Measurements from ENCODE around the gene RHPN2.
A peak's percentile ranks its signal among the peaks of the same experiment; 100 is the strongest.

RHPN2 gene

GRCh38 chr19:33064792-33065550 lies at the start of gene RHPN2:
RHPN2 (minus strand) TSS chr19:33064888; CDS start chr19:33064852, 36 bp downstream.
- ATAC-seq (peak; percentile 92), DNase-seq (peak; percentile 75)

- ATAC-seq (no peak), DNase-seq (no peak)
Observed at GRCh38 chr19:33114312-33114711, 49.6 kb upstream of the RHPN2 start.

GRCh38 chr19:33111587-33111986 lies 46.9 kb upstream of the RHPN2 start:
- ATAC-seq = no peak
- no peak for DNase-seq

GRCh38 chr19:33110137-33110910 lies 45.6 kb upstream of the RHPN2 start:
- DNase-seq (no peak), ATAC-seq (no peak)

- ATAC-seq (no peak), DNase-seq (no peak)
Observed at GRCh38 chr19:33108161-33108560, 43.5 kb upstream of the RHPN2 start.

- DNase-seq (no peak), ATAC-seq (no peak)
Observed at GRCh38 chr19:33102893-33103292, 38.2 kb upstream of the RHPN2 start.

- no peak for DNase-seq
- ATAC-seq = no peak
Observed at GRCh38 chr19:33100894-33101644, 36.4 kb upstream of the RHPN2 start.

- ATAC-seq (no peak), DNase-seq (no peak)
Observed at GRCh38 chr19:33098055-33098534, 33.4 kb upstream of the RHPN2 start.

- no peak for DNase-seq
- no peak for ATAC-seq
Observed at GRCh38 chr19:33096005-33096404, 31.3 kb upstream of the RHPN2 start.

GRCh38 chr19:33094436-33095067 lies 29.9 kb upstream of the RHPN2 start:
- no peak for ATAC-seq
- no peak for DNase-seq

- ATAC-seq = no peak
- DNase-seq = no peak
Observed at GRCh38 chr19:33093420-33094210, 28.9 kb upstream of the RHPN2 start.

- ATAC-seq (no peak), DNase-seq (no peak)
Observed at GRCh38 chr19:33090179-33090578, 25.5 kb upstream of the RHPN2 start.

GRCh38 chr19:33089010-33089409 lies 24.3 kb upstream of the RHPN2 start:
- ATAC-seq (no peak), DNase-seq (no peak)

- ATAC-seq (no peak), DNase-seq (no peak)
Observed at GRCh38 chr19:33086955-33087354, 22.3 kb upstream of the RHPN2 start.

- DNase-seq (no peak), ATAC-seq (no peak)
Observed at GRCh38 chr19:33085570-33086128, 21.0 kb upstream of the RHPN2 start.

- DNase-seq (peak; percentile 91), ATAC-seq (peak; percentile 92)
Observed at GRCh38 chr19:33080761-33081681, 16.3 kb upstream of the RHPN2 start, which contains the start of gene GPATCH1. GPATCH1 (plus strand) TSS chr19:33081181; CDS start chr19:33081194, 13 bp downstream.

- ATAC-seq = no peak
Observed at GRCh38 chr19:33075519-33075918, 10.8 kb upstream of the RHPN2 start.

GRCh38 chr19:33071887-33072286 lies 7.2 kb upstream of the RHPN2 start:
- DNase-seq = no peak
- no peak for ATAC-seq

More at GRCh38 chr19:33075519-33075918, 10.8 kb upstream of the RHPN2 start:
- no peak for DNase-seq

- ATAC-seq (no peak), DNase-seq (no peak)
Observed at GRCh38 chr19:33067121-33067520, 2.4 kb upstream of the RHPN2 start.

- DNase-seq = no peak
- no peak for ATAC-seq
Observed at GRCh38 chr19:33066543-33066942, 1.9 kb upstream of the RHPN2 start.

All from stimulated activated naive CD8-positive, alpha-beta T cell treated with anti-CD3 and anti-CD28 coated beads, Interleukin-15, Interleukin-2, amounts not matched to agents 100 U/mL and 50 U/mL, for 24 hours (primary cell).